Ascending aorta (tissue), 2 donors: ENCODE data around the gene ZNF74. TPM values are rescaled to one million over a fixed set of nuclear protein-coding genes. Genes with fewer than 3 reads are reported as not detected.

Experiments used
- DNase-seq, 2 donors: peaks; one replicate each; pipeline ENCODE4 v3.0.0-alpha.2; 2019; ENCODE audit warnings: low spot score in 2 of 2
- H3K27ac ChIP-seq, 2 donors: fragments of 200-600 bp; sonication (generic); one replicate each; pipeline ENCODE4 v1.5.1; 2016 to 2017; ENCODE audit warnings: mild to moderate bottlenecking in 1 of 2
- H3K27me3 ChIP-seq: fragments of 200-600 bp; sonication (generic); one replicate; pipeline ENCODE4 v1.5.1; 2017
- H3K36me3 ChIP-seq, 2 donors: fragments of 200-600 bp; sonication (generic); one replicate each; pipeline ENCODE4 v1.5.1; 2016
- H3K4me1 ChIP-seq, 2 donors: fragments of 200-600 bp; sonication (generic); one replicate each; pipeline ENCODE4 v1.5.1; 2016 to 2017; ENCODE audit warnings: mild to moderate bottlenecking in 1 of 2
- H3K4me3 ChIP-seq, 2 donors: fragments of 200-600 bp; sonication (generic); one replicate each; pipeline ENCODE4 v1.5.1; 2016 to 2017; ENCODE audit warnings: mild to moderate bottlenecking in 1 of 2
- H3K9me3 ChIP-seq, 2 donors: fragments of 200-600 bp; sonication (generic); one replicate each; pipeline ENCODE4 v1.5.1; 2016
- CTCF ChIP-seq, 3 experiments: fragments of 200-600 bp in 2 of 3; fragments of 450-650 bp in 1 of 3; sonication (generic) in 2 of 3; IDR thresholded peaks; one replicate each; pipeline ENCODE4 v1.5.1; 2016 to 2019; ENCODE audit warnings: antibody characterized with exemption in 3 of 3, mild to moderate bottlenecking in 1 of 3, moderate library complexity in 1 of 3
- intact Hi-C: fragments of 100-400 bp; cut with DNase I; formaldehyde crosslinking; loops from one replicate; pipeline ENCODE4 v1.15.1; 2023
- total RNA-seq: library from RNA; depleted of rRNA; stranded (reverse); fragments of >200 nt; gene quantifications from one replicate; pipeline ENCODE4 v1.1.0, GENCODE V29; 2016

The ZNF74 gene
- total RNA-seq, 1 donor from 2014 or later: 28.9 TPM

- Histone ChIP-seq H3K4me3 (peak overlapping the region; percentile 14 to 50), H3K9me3 (no peaks in the 10 kb centered on the region), H3K27ac (no peak overlapping the region), H3K4me1 (peaks cover 5 to 22% of the 10 kb centered on the region in 2 donors), H3K27me3 (no peaks in the 10 kb centered on the region), H3K36me3 (peaks cover 39 to 59% of the 10 kb centered on the region in 2 donors)
- TF ChIP-seq CTCF (IDR thresholded peaks at IDR 0.05): no peak
- intact Hi-C loops: no loop called here
- DNase-seq: no peak
These were observed 34.7 kb downstream of the ZNF74 start for GRCh38 chr22:20428496-20429253.

- H3K4me3 ChIP-seq: peak overlapping the region; percentile 14 to 50
- H3K36me3 ChIP-seq: peaks cover 39 to 58% of the 10 kb centered on the region in 2 donors
- TF ChIP-seq CTCF (IDR thresholded peaks at IDR 0.05): no peak
- intact Hi-C loops: loop anchor here (10.0 kb wide), 1 partner anchor 475 kb away; no protein-coding TSS in a partner anchor
- no peaks in the 10 kb centered on the region for H3K27me3 ChIP-seq
- DNase-seq: no peak
- peaks cover 3 to 14% of the 10 kb centered on the region in 2 donors for H3K4me1 ChIP-seq
- no peaks in the 10 kb centered on the region for H3K9me3 ChIP-seq
- no peak overlapping the region for H3K27ac ChIP-seq
These were observed 35.5 kb downstream of the ZNF74 start for GRCh38 chr22:20429254-20430100.

GRCh38 chr22:20430101-20430719 lies 36.3 kb downstream of the ZNF74 start:
- Histone ChIP-seq H3K4me3 (peak overlapping the region in 1 of 2 donors; percentile 50), H3K4me1 (peaks cover 3 to 12% of the 10 kb centered on the region in 2 donors)
- DNase-seq: no peak

GRCh38 chr22:20430720-20431510 lies 37.0 kb downstream of the ZNF74 start:
- intact Hi-C loops: loop anchor here (10.0 kb wide), 1 partner anchor 476 kb away; no protein-coding TSS in a partner anchor
- Histone ChIP-seq H3K36me3 (peaks cover 31 to 46% of the 10 kb centered on the region in 2 donors), H3K27me3 (no peaks in the 10 kb centered on the region), H3K4me3 (peak overlapping the region; percentile 30 to 49), H3K27ac (no peak overlapping the region), H3K4me1 (peaks cover 3 to 19% of the 10 kb centered on the region in 2 donors), H3K9me3 (no peaks in the 10 kb centered on the region)
- DNase-seq: no peak
- TF ChIP-seq CTCF (IDR thresholded peaks at IDR 0.05): peak in 2 of 3 experiments; percentile 16 to 25

More at GRCh38 chr22:20430101-20430719, 36.3 kb downstream of the ZNF74 start:
- Histone ChIP-seq H3K36me3 (peaks cover 37 to 51% of the 10 kb centered on the region in 2 donors), H3K27ac (no peak overlapping the region), H3K9me3 (no peaks in the 10 kb centered on the region), H3K27me3 (no peaks in the 10 kb centered on the region)
- no peak for TF ChIP-seq CTCF (IDR thresholded peaks at IDR 0.05)
- intact Hi-C loops: loop anchor here (10.0 kb wide), 1 partner anchor 475 kb away; no protein-coding TSS in a partner anchor
